Panc1 (cell line): Measurements from ENCODE around the gene CNPY2. TPM values are rescaled to one million over a fixed set of nuclear protein-coding genes. Genes with fewer than 3 reads are reported as not detected.
A peak's percentile ranks its signal among the peaks of the same experiment; 100 is the strongest.

Source experiments
- ATAC-seq: fragments of 200-7000 bp; cut with Tn5 transposase; 2 replicates; pipeline ENCODE4 v1.9.1; 2020; ENCODE audit warnings: mild to moderate bottlenecking, moderate library complexity
- BruUV-seq: library from RNA; stranded (reverse); fragments of 400-500 nt; replicated peaks from 2 replicates; lab custom pipeline; 2021; lab: Mats Ljungman, UMichigan
- CTCF ChIA-PET: fragments of 300-600 bp; sonication (Branson Sonifier 250); formaldehyde crosslinking; loops from one replicate; lab custom pipeline; 2022; ENCODE audit warnings: antibody characterized with exemption; lab: Charles Lee
- POLR2A ChIA-PET: fragments of 300-600 bp; sonication (Branson Sonifier 250); formaldehyde crosslinking; loops from one replicate; lab custom pipeline; 2022; ENCODE audit warnings: antibody characterized with exemption; lab: Charles Lee
- DNase-seq: peaks from one replicate; pipeline ENCODE4 v3.0.0-alpha.2; 2010; ENCODE audit warnings: low read depth, low spot score
- H3K27ac ChIP-seq: 2 replicates; pipeline ENCODE4 v1.5.1; 2011; ENCODE audit warnings: mild to moderate bottlenecking, low read length, inconsistent platforms
- H3K27me3 ChIP-seq: fragments of 200-500 bp; sonication (Bioruptor generic); 2 replicates; pipeline ENCODE4 v1.6.0; 2014; ENCODE audit warnings: low read length, inconsistent platforms; ENCODE audit not compliant: control insufficient read depth, insufficient read depth
- H3K36me3 ChIP-seq: fragments of 200-500 bp; sonication (Bioruptor generic); 2 replicates; pipeline ENCODE4 v1.5.1; 2014; ENCODE audit warnings: inconsistent platforms, mild to moderate bottlenecking, low read length, moderate library complexity; ENCODE audit not compliant: control insufficient read depth, insufficient read depth
- H3K4me1 ChIP-seq: 2 replicates; pipeline ENCODE4 v1.5.1; 2011; ENCODE audit warnings: inconsistent platforms, mild to moderate bottlenecking, low read length, moderate library complexity; ENCODE audit not compliant: control insufficient read depth, insufficient read depth
- H3K4me3 ChIP-seq, 2 experiments: 2 replicates each; pipeline ENCODE4 v1.5.1; 2011 to 2012; ENCODE audit warnings: low read depth in 2 of 2, low read length in 2 of 2, mild to moderate bottlenecking in 2 of 2, inconsistent platforms in 1 of 2, moderate library complexity in 1 of 2
- H3K9me3 ChIP-seq: fragments of 200-500 bp; sonication (Bioruptor generic); 2 replicates; pipeline ENCODE4 v1.5.1; 2014; ENCODE audit warnings: low read depth, mild to moderate bottlenecking, inconsistent platforms, low read length, moderate library complexity; ENCODE audit not compliant: control insufficient read depth, insufficient read depth
- CTCF ChIP-seq: fragments of 450-650 bp; IDR thresholded peaks from 2 replicates; pipeline ENCODE4 v1.5.1; 2017; ENCODE audit warnings: mild to moderate bottlenecking
- POLR2AphosphoS5 ChIP-seq: IDR thresholded peaks from 2 replicates; pipeline ENCODE4 v1.6.1; 2012; ENCODE audit warnings: mild to moderate bottlenecking, low read depth, low read length, moderate library complexity
- REST ChIP-seq, 2 experiments: IDR thresholded peaks; 2 replicates each; pipeline ENCODE4 v1.6.1; 2011 to 2012; ENCODE audit warnings: low read depth in 2 of 2, control low read depth in 1 of 2, low read length in 1 of 2, mild to moderate bottlenecking in 1 of 2, moderate library complexity in 1 of 2; ENCODE audit not compliant: insufficient read depth in 1 of 2
- SIN3A ChIP-seq: IDR thresholded peaks from 2 replicates; pipeline ENCODE4 v1.6.1; 2012; ENCODE audit warnings: low read depth, mild to moderate bottlenecking, low read length, moderate library complexity, borderline replicate concordance; ENCODE audit not compliant: insufficient read depth
- TCF7L2 ChIP-seq: IDR thresholded peaks from 2 replicates; pipeline ENCODE4 v1.6.1; 2011; ENCODE audit warnings: mild to moderate bottlenecking, low read depth, low read length, inconsistent platforms
- in situ Hi-C: cut with HindIII; loops from 2 replicates; pipeline ENCODE4 v1.10.0; 2016; ENCODE audit warnings: low sequenced_read_pairs, low pct_unique_long_range_greater_than_20kb
- intact Hi-C: fragments of 100-400 bp; cut with micrococcal nuclease; formaldehyde crosslinking; loops from one replicate; pipeline ENCODE4 v1.10.0; 2022; ENCODE audit not compliant: unreplicated experiment
- total RNA-seq: library from RNA; stranded (reverse); gene quantifications from one replicate; pipeline ENCODE4 v1.2.1, GENCODE V29; 2021; ENCODE audit not compliant: unreplicated experiment

Gene CNPY2
- total RNA-seq, 1 experiment from 2014 or later = 115 TPM

- DNase-seq = no peak
- peak overlapping the region; percentile 98 for H3K27ac ChIP-seq
- intact Hi-C loops = no loop called here
- POLR2A ChIA-PET = interaction anchor here (0.5 to 0.6 kb wide), 3 partner anchors 8 to 33 kb away, joined by 3 to 7 read pairs (median 5); partner anchors contain the start of gene PAN2
- CTCF ChIA-PET = interaction anchor here (0.6 to 0.7 kb wide), 2 partner anchors 45 to 144 kb away, joined by 3 to 4 read pairs; no protein-coding TSS in a partner anchor
- H3K4me1 ChIP-seq = peaks cover 7% of the 10 kb centered on the region
- H3K4me3 ChIP-seq = peak overlapping the region; percentile 64 to 92
- H3K9me3 ChIP-seq = no peaks in the 10 kb centered on the region
- H3K27me3 ChIP-seq = no peaks in the 10 kb centered on the region
- in situ Hi-C loops = no loop called here
- ATAC-seq = peak; percentile 47
- TF ChIP-seq POLR2AphosphoS5 (peak; percentile 59), SIN3A (no peak)
- TSS peak; percentile 93 for BruUV-seq
- peaks cover 6% of the 10 kb centered on the region for H3K36me3 ChIP-seq
Measured at GRCh38 chr12:56300644-56301464, 14.9 kb downstream of the CNPY2 start.

GRCh38 chr12:56299853-56300643, 15.7 kb downstream of the CNPY2 start, which contains the start of gene CS:
Gene CS, minus strand, starts transcription at chr12:56300330. Its CDS starts 129 bp downstream, at chr12:56300201.
- ATAC-seq (peak; percentile 99), DNase-seq (peak; percentile 80)
- no TSS peak for BruUV-seq
- no peaks in the 10 kb centered on the region for H3K27me3 ChIP-seq
- POLR2A ChIA-PET = interaction anchor here (0.5 to 0.6 kb wide), 3 partner anchors 7 to 33 kb away, joined by 3 to 7 read pairs (median 5); partner anchors contain the start of gene PAN2
- peak within 1 kb of the TSS; percentile 64 to 92 for H3K4me3 ChIP-seq
- intact Hi-C loops = no loop called here
- H3K27ac ChIP-seq = peak within 1 kb of the TSS; percentile 98
- peaks cover 7% of the 10 kb centered on the region for H3K4me1 ChIP-seq
- CTCF ChIA-PET = no interaction called here
- TF ChIP-seq SIN3A = no peak; the same call in 1 of the 2 replicates
- peak; percentile 90 for TF ChIP-seq POLR2AphosphoS5
- H3K9me3 ChIP-seq = no peaks in the 10 kb centered on the region
- H3K36me3 ChIP-seq = peaks cover 6% of the 10 kb centered on the region
- in situ Hi-C loops = no loop called here

- no peaks in the 10 kb centered on the region for H3K27me3 ChIP-seq
- ATAC-seq (no peak), DNase-seq (no peak)
- intact Hi-C loops = no loop called here
- no peaks in the 10 kb centered on the region for H3K9me3 ChIP-seq
- no TSS peak for BruUV-seq
- in situ Hi-C loops = no loop called here
- peak overlapping the region; percentile 64 to 92 for H3K4me3 ChIP-seq
- ChIA-PET POLR2A (no interaction called here), CTCF (interaction anchor here (1.0 kb wide), 1 partner anchor 110 kb away, joined by 3 read pairs; the partner anchor contains the start of gene SMARCC2)
- peak overlapping the region; percentile 98 for H3K27ac ChIP-seq
- TF ChIP-seq POLR2AphosphoS5 (no peak), CTCF (no peak), TCF7L2 (no peak), SIN3A (no peak), REST (IDR thresholded peaks at IDR 0.05; ENCODE audit: insufficient read depth in 1 of 2, low read depth in 2 of 2, low read length in 1 of 2) (no peak)
- H3K4me1 ChIP-seq = peaks cover 7% of the 10 kb centered on the region
- H3K36me3 ChIP-seq = peaks cover 6% of the 10 kb centered on the region
Measured at GRCh38 chr12:56299308-56299852, 16.4 kb downstream of the CNPY2 start.
